Neutrophil (primary cell): ENCODE measurements around the gene G2E3.
"Not testable (repeated sequence)": the region's sequence is repeated elsewhere in the genome, so short reads cannot be mapped to it uniquely, and the experiment has no call there.

Experiments
- H3K27ac ChIP-seq: fragments of 200-600 bp; sonication (generic); 2 replicates; pipeline ENCODE4 v1.5.1; 2016; ENCODE audit warnings: mild to moderate bottlenecking, moderate library complexity
- H3K27me3 ChIP-seq: fragments of 200-600 bp; sonication (generic); 2 replicates; pipeline ENCODE4 v1.6.0; 2016; ENCODE audit warnings: mild to moderate bottlenecking
- H3K36me3 ChIP-seq: fragments of 200-600 bp; sonication (generic); 2 replicates; pipeline ENCODE4 v1.5.1; 2017
- H3K4me1 ChIP-seq, 2 experiments: fragments of 200-600 bp in 1 of 2; sonication (generic) in 1 of 2; 1 replicate in 1 of 2; 2 replicates in 1 of 2; pipeline versions ENCODE4 v1.5.1 to v1.6.1; 2013 to 2016; ENCODE audit warnings: low read depth in 1 of 2, low read length in 1 of 2, mild to moderate bottlenecking in 1 of 2, moderate library complexity in 1 of 2; ENCODE audit not compliant: control insufficient read depth in 1 of 2, insufficient read depth in 1 of 2
- H3K4me3 ChIP-seq, 2 experiments: fragments of 200-600 bp in 1 of 2; sonication (generic) in 1 of 2; 1 replicate in 1 of 2; 2 replicates in 1 of 2; pipeline ENCODE4 v1.5.1; 2013 to 2016; ENCODE audit warnings: low read depth in 1 of 2, low read length in 1 of 2, mild to moderate bottlenecking in 1 of 2, moderate library complexity in 1 of 2
- H3K9me3 ChIP-seq: fragments of 200-600 bp; sonication (generic); 2 replicates; pipeline ENCODE4 v1.5.1; 2016
- CTCF ChIP-seq: fragments of 200-600 bp; sonication (generic); IDR thresholded peaks from 2 replicates; pipeline ENCODE4 v1.5.1; 2016; ENCODE audit warnings: antibody characterized with exemption

G2E3 gene

GRCh38 chr14:30532264-30532663, 26.7 kb upstream of the G2E3 start:
- no peak overlapping the region for H3K27ac ChIP-seq
- H3K36me3 ChIP-seq, result no peaks in the 10 kb centered on the region
- TF ChIP-seq CTCF, result no peak
- peaks cover under 1% of the 10 kb centered on the region for H3K9me3 ChIP-seq
- H3K27me3 ChIP-seq, result peaks cover 12% of the 10 kb centered on the region
- no peak overlapping the region for H3K4me3 ChIP-seq
- H3K4me1 ChIP-seq, result peaks cover 5 to 10% of the 10 kb centered on the region in 2 experiments

- Histone ChIP-seq H3K36me3 (no peaks in the 10 kb centered on the region), H3K27me3 (peaks cover 21% of the 10 kb centered on the region), H3K9me3 (no peaks in the 10 kb centered on the region), H3K27ac (no peak overlapping the region), H3K4me1 (peaks cover 5 to 10% of the 10 kb centered on the region in 2 experiments), H3K4me3 (no peak overlapping the region)
- TF ChIP-seq CTCF, result no peak
Observed at GRCh38 chr14:30533126-30533525, 25.8 kb upstream of the G2E3 start.

- no peaks in the 10 kb centered on the region for H3K36me3 ChIP-seq
- no peak overlapping the region for H3K27ac ChIP-seq
- no peak for TF ChIP-seq CTCF
- no peak overlapping the region for H3K4me3 ChIP-seq
- no peaks in the 10 kb centered on the region for H3K9me3 ChIP-seq
- peaks cover 40% of the 10 kb centered on the region for H3K27me3 ChIP-seq
- no peaks in the 10 kb centered on the region for H3K4me1 ChIP-seq
Observed at GRCh38 chr14:30541318-30541717, 17.6 kb upstream of the G2E3 start.

GRCh38 chr14:30546735-30547134, 12.2 kb upstream of the G2E3 start:
- H3K9me3 ChIP-seq, H3K4me3 ChIP-seq, H3K27ac ChIP-seq, H3K36me3 ChIP-seq, H3K4me1 ChIP-seq: not testable (repeated sequence)
- H3K27me3 ChIP-seq, result peaks cover 21% of the 10 kb centered on the region

- H3K9me3 ChIP-seq, result no peaks in the 10 kb centered on the region
- no peak for TF ChIP-seq CTCF
- H3K4me3 ChIP-seq, result no peak overlapping the region
- no peak overlapping the region for H3K27ac ChIP-seq
- no peaks in the 10 kb centered on the region for H3K4me1 ChIP-seq
- peaks cover 25% of the 10 kb centered on the region for H3K27me3 ChIP-seq
- no peaks in the 10 kb centered on the region for H3K36me3 ChIP-seq
Observed at GRCh38 chr14:30547388-30548048, 11.4 kb upstream of the G2E3 start.

GRCh38 chr14:30550335-30550734, 8.6 kb upstream of the G2E3 start:
- Histone ChIP-seq H3K36me3 (no peaks in the 10 kb centered on the region), H3K27me3 (peaks cover 32% of the 10 kb centered on the region), H3K4me3 (no peak overlapping the region), H3K4me1 (no peaks in the 10 kb centered on the region), H3K9me3 (no peaks in the 10 kb centered on the region), H3K27ac (no peak overlapping the region)
- no peak for TF ChIP-seq CTCF
